ENCODE data around the gene PLP1.
"Not testable (repeated sequence)": the region's sequence is repeated elsewhere in the genome, so short reads cannot be mapped to it uniquely, and the experiment has no call there.

PLP1 gene

GRCh38 chrX:103818842-103819619 lies 42.4 kb downstream of the PLP1 start:
- H3K4me3 ChIP-seq (ENCODE audit: low read length), result no peak overlapping the region
- DNase-seq (ENCODE audit: low read depth, low spot score), result no peak

- H3K4me3 ChIP-seq (ENCODE audit: low read length); DNase-seq (ENCODE audit: low read depth, low spot score): not testable (repeated sequence)
Observed at GRCh38 chrX:103820802-103821201, 44.2 kb downstream of the PLP1 start.

- H3K4me3 ChIP-seq (ENCODE audit: low read length), result no peak overlapping the region
- no peak for DNase-seq (ENCODE audit: low read depth, low spot score)
Observed at GRCh38 chrX:103823591-103823990, 47.0 kb downstream of the PLP1 start.

- no peak overlapping the region for H3K4me3 ChIP-seq (ENCODE audit: low read length)
- no peak for DNase-seq (ENCODE audit: low read depth, low spot score)
Observed at GRCh38 chrX:103825881-103826280, 49.2 kb downstream of the PLP1 start.

GRCh38 chrX:103828529-103828928 lies 51.9 kb downstream of the PLP1 start:
- no peak for DNase-seq (ENCODE audit: low read depth, low spot score)
- H3K4me3 ChIP-seq (ENCODE audit: low read length), result no peak overlapping the region

GRCh38 chrX:103830848-103831247 lies 54.2 kb downstream of the PLP1 start:
- H3K4me3 ChIP-seq (ENCODE audit: low read length), result no peak overlapping the region
- DNase-seq (ENCODE audit: low read depth, low spot score), result no peak

- no peak for DNase-seq (ENCODE audit: low read depth, low spot score)
Observed at GRCh38 chrX:103831342-103831802, 54.7 kb downstream of the PLP1 start.

GRCh38 chrX:103831803-103832544 lies 55.3 kb downstream of the PLP1 start, which contains the start of gene RAB9B:
Gene RAB9B, minus strand, starts transcription at chrX:103832257. Its CDS starts 6,473 bp downstream, at chrX:103825784.
- H3K4me3 ChIP-seq (ENCODE audit: low read length), result peak within 1 kb of the TSS; percentile 61
- DNase-seq (ENCODE audit: low read depth, low spot score), result peak; percentile 53

More at GRCh38 chrX:103831342-103831802, 54.7 kb downstream of the PLP1 start:
- peak overlapping the region; percentile 61 for H3K4me3 ChIP-seq (ENCODE audit: low read length)

- H3K4me3 ChIP-seq (ENCODE audit: low read length), result no peak overlapping the region
- DNase-seq (ENCODE audit: low read depth, low spot score), result no peak
Observed at GRCh38 chrX:103839404-103839803, 62.8 kb downstream of the PLP1 start.

All from Jurkat, Clone E6-1 (cell line).